IPS-15b (cell line): ENCODE results near the gene HACD1.
A peak's percentile ranks its signal among the peaks of the same experiment; 100 is the strongest.

ENCODE experiments used
- H3K27me3 ChIP-seq: one replicate; pipeline ENCODE4 v1.6.1; 2013; ENCODE audit warnings: low read length; ENCODE audit not compliant: control insufficient read depth, insufficient read depth
- H3K36me3 ChIP-seq: one replicate; pipeline ENCODE4 v1.6.1; 2013; ENCODE audit warnings: low read length; ENCODE audit not compliant: control insufficient read depth, insufficient read depth
- H3K4me1 ChIP-seq: one replicate; pipeline ENCODE4 v1.6.1; 2013; ENCODE audit warnings: mild to moderate bottlenecking, low read length; ENCODE audit not compliant: control insufficient read depth, insufficient read depth
- H3K4me3 ChIP-seq: one replicate; pipeline ENCODE4 v1.5.1; 2013; ENCODE audit warnings: low read depth, low read length
- H3K9ac ChIP-seq: one replicate; pipeline ENCODE4 v1.6.1; 2013; ENCODE audit warnings: low read depth, mild to moderate bottlenecking, low read length
- H3K9me3 ChIP-seq: one replicate; pipeline ENCODE4 v1.6.1; 2013; ENCODE audit warnings: mild to moderate bottlenecking, low read length; ENCODE audit not compliant: control insufficient read depth, insufficient read depth

HACD1 gene

GRCh38 chr10:17617031-17617911 lies at the start of gene HACD1:
TSS of gene HACD1 (minus strand) at chr10:17617374. CDS start at chr10:17617339, 35 bp downstream.
- Histone ChIP-seq H3K9ac (peak within 1 kb of the TSS; percentile 70), H3K9me3 (no peaks in the 10 kb centered on the region), H3K4me1 (no peaks in the 10 kb centered on the region), H3K4me3 (peak within 1 kb of the TSS; percentile 79), H3K36me3 (no peaks in the 10 kb centered on the region), H3K27me3 (no peaks in the 10 kb centered on the region)

- H3K36me3 ChIP-seq: no peaks in the 10 kb centered on the region
- peaks cover 10% of the 10 kb centered on the region for H3K4me1 ChIP-seq
- H3K4me3 ChIP-seq: no peak overlapping the region
- no peak overlapping the region for H3K9ac ChIP-seq
- no peaks in the 10 kb centered on the region for H3K27me3 ChIP-seq
- H3K9me3 ChIP-seq: no peaks in the 10 kb centered on the region
Measured at GRCh38 chr10:17665747-17666146, 48.6 kb upstream of the HACD1 start.

- no peaks in the 10 kb centered on the region for H3K9me3 ChIP-seq
- no peaks in the 10 kb centered on the region for H3K4me1 ChIP-seq
- no peaks in the 10 kb centered on the region for H3K36me3 ChIP-seq
- H3K27me3 ChIP-seq: no peaks in the 10 kb centered on the region
- H3K4me3 ChIP-seq: no peak overlapping the region
- H3K9ac ChIP-seq: no peak overlapping the region
Measured at GRCh38 chr10:17663450-17663849, 46.3 kb upstream of the HACD1 start.

- no peaks in the 10 kb centered on the region for H3K27me3 ChIP-seq
- H3K36me3 ChIP-seq: no peaks in the 10 kb centered on the region
- no peaks in the 10 kb centered on the region for H3K4me1 ChIP-seq
- H3K9ac ChIP-seq: no peak overlapping the region
- H3K9me3 ChIP-seq: no peaks in the 10 kb centered on the region
- H3K4me3 ChIP-seq: no peak overlapping the region
Measured at GRCh38 chr10:17662193-17663138, 45.3 kb upstream of the HACD1 start.

GRCh38 chr10:17661510-17661909 lies 44.3 kb upstream of the HACD1 start:
- Histone ChIP-seq H3K9me3 (no peaks in the 10 kb centered on the region), H3K27me3 (no peaks in the 10 kb centered on the region), H3K36me3 (no peaks in the 10 kb centered on the region), H3K4me3 (no peak overlapping the region), H3K4me1 (no peaks in the 10 kb centered on the region), H3K9ac (no peak overlapping the region)

- H3K4me1 ChIP-seq: no peaks in the 10 kb centered on the region
- no peak overlapping the region for H3K9ac ChIP-seq
- no peaks in the 10 kb centered on the region for H3K9me3 ChIP-seq
- no peaks in the 10 kb centered on the region for H3K27me3 ChIP-seq
- no peaks in the 10 kb centered on the region for H3K36me3 ChIP-seq
- no peak overlapping the region for H3K4me3 ChIP-seq
Measured at GRCh38 chr10:17660921-17661320, 43.7 kb upstream of the HACD1 start.

- H3K36me3 ChIP-seq: no peaks in the 10 kb centered on the region
- H3K27me3 ChIP-seq: no peaks in the 10 kb centered on the region
- peaks cover 3% of the 10 kb centered on the region for H3K9me3 ChIP-seq
- no peak overlapping the region for H3K9ac ChIP-seq
- no peak overlapping the region for H3K4me3 ChIP-seq
- H3K4me1 ChIP-seq: no peaks in the 10 kb centered on the region
Measured at GRCh38 chr10:17659365-17659764, 42.2 kb upstream of the HACD1 start.

- Histone ChIP-seq H3K27me3 (no peaks in the 10 kb centered on the region), H3K9me3 (peaks cover 7% of the 10 kb centered on the region), H3K9ac (no peak overlapping the region), H3K4me1 (no peaks in the 10 kb centered on the region), H3K4me3 (no peak overlapping the region), H3K36me3 (no peaks in the 10 kb centered on the region)
Measured at GRCh38 chr10:17657103-17657500, 39.9 kb upstream of the HACD1 start.

- Histone ChIP-seq H3K4me3 (no peak overlapping the region), H3K4me1 (no peaks in the 10 kb centered on the region), H3K9me3 (peaks cover 7% of the 10 kb centered on the region), H3K27me3 (no peaks in the 10 kb centered on the region), H3K9ac (no peak overlapping the region), H3K36me3 (no peaks in the 10 kb centered on the region)
Measured at GRCh38 chr10:17655567-17656146, 38.5 kb upstream of the HACD1 start.

- Histone ChIP-seq H3K9ac (no peak overlapping the region), H3K4me3 (no peak overlapping the region), H3K4me1 (peaks cover 4% of the 10 kb centered on the region), H3K27me3 (no peaks in the 10 kb centered on the region), H3K36me3 (no peaks in the 10 kb centered on the region), H3K9me3 (peaks cover 7% of the 10 kb centered on the region)
Measured at GRCh38 chr10:17655009-17655408, 37.8 kb upstream of the HACD1 start.

GRCh38 chr10:17652585-17652984 lies 35.4 kb upstream of the HACD1 start:
- H3K9ac ChIP-seq: no peak overlapping the region
- peaks cover 4% of the 10 kb centered on the region for H3K4me1 ChIP-seq
- no peak overlapping the region for H3K4me3 ChIP-seq
- peaks cover 7% of the 10 kb centered on the region for H3K9me3 ChIP-seq
- H3K36me3 ChIP-seq: no peaks in the 10 kb centered on the region
- no peaks in the 10 kb centered on the region for H3K27me3 ChIP-seq
